ENCODE results near the gene TENT5C. TPM values are rescaled to one million over a fixed set of nuclear protein-coding genes. Genes with fewer than 3 reads are reported as not detected.
A peak's percentile ranks its signal among the peaks of the same experiment; 100 is the strongest.

The TENT5C gene
- total and polyA plus RNA-seq, 9 of the 15 experiments (the other 6 are each of a cell fraction or from before 2014, with no cell fraction given), result 1.8 to 7.7 (median 4.0) TPM

GRCh38 chr1:117644696-117645311 lies 39.0 kb downstream of the TENT5C start (continued):
- TF ChIP-seq MLLT1 (IDR thresholded peaks at IDR 0.05), result peak in 1 of 2 experiments; percentile 80; a peak in 2 of 4 replicates
- no peak for TF ChIP-seq U2AF2 (optimal IDR thresholded peaks at IDR 0.05; ENCODE audit: low read depth, low read length)
- TF ChIP-seq ZMIZ1 (IDR thresholded peaks at IDR 0.05; ENCODE audit: low read depth in 2 of 2, low read length in 2 of 2), result peak in 1 of 2 experiments; percentile 70; a peak in 2 of 4 replicates
- no peak for TF ChIP-seq CHD2 (IDR thresholded peaks at IDR 0.05; ENCODE audit: low read depth, low read length)
- TF ChIP-seq RHOXF2B (CRISPR knock-in tag; conservative IDR thresholded peaks at IDR 0.05), result no peak
- TF ChIP-seq ZNF717 (CRISPR knock-in tag; IDR thresholded peaks at IDR 0.05), result no peak
- peak; percentile 23; the same call in 1 of the 2 replicates for TF ChIP-seq MXI1 (IDR thresholded peaks at IDR 0.05; ENCODE audit: low read depth, low read length)
- 0 out of 2 replicates have a peak, but pooled peaks have one; percentile 37 for TF ChIP-seq ZNF212 (CRISPR knock-in tag; IDR thresholded peaks at IDR 0.05)
- TF ChIP-seq TAF1 (IDR thresholded peaks at IDR 0.05; ENCODE audit: control insufficient read depth, extremely low read depth, insufficient read depth, low read length, severe bottlenecking), result no peak
- TF ChIP-seq, protein P1, sequence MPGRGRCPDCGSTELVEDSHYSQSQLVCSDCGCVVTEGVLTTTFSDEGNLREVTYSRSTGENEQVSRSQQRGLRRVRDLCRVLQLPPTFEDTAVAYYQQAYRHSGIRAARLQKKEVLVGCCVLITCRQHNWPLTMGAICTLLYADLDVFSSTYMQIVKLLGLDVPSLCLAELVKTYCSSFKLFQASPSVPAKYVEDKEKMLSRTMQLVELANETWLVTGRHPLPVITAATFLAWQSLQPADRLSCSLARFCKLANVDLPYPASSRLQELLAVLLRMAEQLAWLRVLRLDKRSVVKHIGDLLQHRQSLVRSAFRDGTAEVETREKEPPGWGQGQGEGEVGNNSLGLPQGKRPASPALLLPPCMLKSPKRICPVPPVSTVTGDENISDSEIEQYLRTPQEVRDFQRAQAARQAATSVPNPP (IDR thresholded peaks at IDR 0.05; ENCODE audit: borderline replicate concordance, insufficient read depth, insufficient read length), result no peak
- no peak for TF ChIP-seq ARID2 (IDR thresholded peaks at IDR 0.05)
- no peak for TF ChIP-seq BRF1 (IDR thresholded peaks at IDR 0.05; ENCODE audit: borderline replicate concordance, extremely low read depth, insufficient read length)
- TF ChIP-seq PML (IDR thresholded peaks at IDR 0.05; ENCODE audit: low read length), result peak; percentile 89
- TF ChIP-seq PRMT5 (CRISPR knock-in tag; IDR thresholded peaks at IDR 0.05), result no peak
- no peak for TF ChIP-seq ZFPM2 (CRISPR knock-in tag; IDR thresholded peaks at IDR 0.05)
- TF ChIP-seq ZNF655 (CRISPR knock-in tag; IDR thresholded peaks at IDR 0.05), result no peak
- TF ChIP-seq ZNF584 (CRISPR knock-in tag; IDR thresholded peaks at IDR 0.05; ENCODE audit: low read depth), result no peak
- TF ChIP-seq ZNF324 (CRISPR knock-in tag; IDR thresholded peaks at IDR 0.05), result no peak
- TF ChIP-seq KAT8 (IDR thresholded peaks at IDR 0.05; ENCODE audit: low read depth), result no peak
- no peak for TF ChIP-seq MBD1 (CRISPR knock-in tag; IDR thresholded peaks at IDR 0.05)

Data from K562 (cell line).